ENCODE results near the gene PPT2. TPM values are rescaled to one million over a fixed set of nuclear protein-coding genes. Genes with fewer than 3 reads are reported as not detected.
A peak's percentile ranks its signal among the peaks of the same experiment; 100 is the strongest.
"Not testable (repeated sequence)": the region's sequence is repeated elsewhere in the genome, so short reads cannot be mapped to it uniquely, and the experiment has no call there.

Gene PPT2
- polyA plus RNA-seq, 1 donor from 2014 or later = 1.5 TPM

- peaks cover 15 to 38% (median 35%) of the 10 kb centered on the region in 3 donors for H3K4me1 Mint-ChIP-seq
- no peaks in the 10 kb centered on the region for H3K27me3 Mint-ChIP-seq
- peaks cover 5% of the 10 kb centered on the region for H3K36me3 Mint-ChIP-seq
Measured at GRCh38 chr6:32183030-32183429, 29.1 kb downstream of the PPT2 start.

DNA sequence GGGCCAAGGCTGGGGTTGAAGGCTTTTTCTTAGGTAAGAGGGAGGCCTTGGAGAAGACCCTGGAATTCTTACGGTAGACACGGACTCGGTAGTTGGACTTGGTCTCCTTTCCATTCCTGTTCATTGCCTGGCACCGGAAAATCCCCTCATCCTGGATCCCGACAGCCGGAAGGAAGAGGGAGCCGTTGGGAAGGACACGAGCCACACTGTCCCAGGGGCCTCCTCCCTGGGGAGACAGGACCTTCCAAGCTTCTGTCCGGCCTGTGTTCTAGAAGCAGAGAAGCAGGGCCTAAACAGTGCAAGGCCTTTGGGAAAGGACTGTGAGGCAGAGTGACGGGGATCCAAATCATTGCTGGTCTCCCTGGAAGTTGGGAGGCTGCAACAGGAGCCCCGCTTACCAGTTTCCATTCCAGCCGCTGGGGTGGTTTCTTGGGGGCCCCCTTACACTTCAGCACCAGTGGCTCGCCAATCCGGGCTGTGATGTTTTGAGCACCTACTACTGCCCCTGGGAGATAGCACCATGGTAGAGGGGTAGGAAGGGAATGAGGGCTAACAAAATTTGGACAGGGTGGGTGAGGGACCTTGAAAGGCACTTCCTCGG is 29.6 kb downstream of the PPT2 start:
- H3K27ac Mint-ChIP-seq = peak overlapping the region in 1 of 3 donors; percentile 85
- peaks cover 5% of the 10 kb centered on the region for H3K36me3 Mint-ChIP-seq
- H3K4me3 Mint-ChIP-seq = peak overlapping the region in 1 of 4 donors; percentile 74
- H3K4me1 Mint-ChIP-seq = peaks cover 18 to 38% (median 37%) of the 10 kb centered on the region in 3 donors
- no peaks in the 10 kb centered on the region for H3K27me3 Mint-ChIP-seq
- H3K9me3 Mint-ChIP-seq = no peaks in the 10 kb centered on the region

More at GRCh38 chr6:32183030-32183429, 29.1 kb downstream of the PPT2 start:
- no peak overlapping the region for H3K27ac Mint-ChIP-seq
- no peaks in the 10 kb centered on the region for H3K9me3 Mint-ChIP-seq
- H3K4me3 Mint-ChIP-seq = no peak overlapping the region

- H3K27me3 Mint-ChIP-seq = no peaks in the 10 kb centered on the region
- H3K36me3 Mint-ChIP-seq = peaks cover 5% of the 10 kb centered on the region
- H3K4me1 Mint-ChIP-seq = peaks cover 24 to 38% (median 37%) of the 10 kb centered on the region in 3 donors
- peak within 1 kb of the TSS in 1 of 4 donors; percentile 74 for H3K4me3 Mint-ChIP-seq
- peak within 1 kb of the TSS in 1 of 3 donors; percentile 85 for H3K27ac Mint-ChIP-seq
- no peaks in the 10 kb centered on the region for H3K9me3 Mint-ChIP-seq
Measured at GRCh38 chr6:32184084-32184640, 30.2 kb downstream of the PPT2 start, which contains the start of gene AGER. Gene AGER (minus strand): TSS chr6:32184253. CDS start chr6:32184222, 31 bp downstream.

GRCh38 chr6:32185681-32186131 is 31.8 kb downstream of the PPT2 start:
- H3K9me3 Mint-ChIP-seq, H3K36me3 Mint-ChIP-seq, H3K27me3 Mint-ChIP-seq: not testable (repeated sequence)
- H3K4me1 Mint-ChIP-seq = peaks cover 24 to 33% (median 29%) of the 10 kb centered on the region in 3 donors
- peak overlapping the region; percentile 44 to 93 (median 80) for H3K4me3 Mint-ChIP-seq
- H3K27ac Mint-ChIP-seq = peak overlapping the region; percentile 84 to 98 (median 93)

GRCh38 chr6:32186151-32186840 is 32.4 kb downstream of the PPT2 start:
- Mint-ChIP-seq H3K27ac (peak overlapping the region; percentile 84 to 98 (median 93)), H3K4me1 (peaks cover 24 to 31% (median 27%) of the 10 kb centered on the region in 3 donors), H3K4me3 (peak overlapping the region; percentile 30 to 93 (median 81))
- not testable (repeated sequence) for H3K27me3 Mint-ChIP-seq, H3K9me3 Mint-ChIP-seq, H3K36me3 Mint-ChIP-seq

GRCh38 chr6:32187009-32187709 is 33.2 kb downstream of the PPT2 start:
- peak overlapping the region; percentile 30 to 93 (median 84) for H3K4me3 Mint-ChIP-seq
- H3K27me3 Mint-ChIP-seq = no peaks in the 10 kb centered on the region
- H3K9me3 Mint-ChIP-seq = no peaks in the 10 kb centered on the region
- H3K36me3 Mint-ChIP-seq = peaks cover 3% of the 10 kb centered on the region
- peaks cover 24 to 31% (median 27%) of the 10 kb centered on the region in 3 donors for H3K4me1 Mint-ChIP-seq
- peak overlapping the region; percentile 93 to 98 (median 96) for H3K27ac Mint-ChIP-seq

GRCh38 chr6:32187725-32188380 is 33.9 kb downstream of the PPT2 start:
- peak overlapping the region in 3 of 4 donors; percentile 84 to 95 (median 93) for H3K4me3 Mint-ChIP-seq
- H3K27ac Mint-ChIP-seq = peak overlapping the region; percentile 71 to 98 (median 96)
- H3K27me3 Mint-ChIP-seq, H3K9me3 Mint-ChIP-seq, H3K36me3 Mint-ChIP-seq: not testable (repeated sequence)
- H3K4me1 Mint-ChIP-seq = peaks cover 24 to 31% (median 27%) of the 10 kb centered on the region in 3 donors

DNA sequence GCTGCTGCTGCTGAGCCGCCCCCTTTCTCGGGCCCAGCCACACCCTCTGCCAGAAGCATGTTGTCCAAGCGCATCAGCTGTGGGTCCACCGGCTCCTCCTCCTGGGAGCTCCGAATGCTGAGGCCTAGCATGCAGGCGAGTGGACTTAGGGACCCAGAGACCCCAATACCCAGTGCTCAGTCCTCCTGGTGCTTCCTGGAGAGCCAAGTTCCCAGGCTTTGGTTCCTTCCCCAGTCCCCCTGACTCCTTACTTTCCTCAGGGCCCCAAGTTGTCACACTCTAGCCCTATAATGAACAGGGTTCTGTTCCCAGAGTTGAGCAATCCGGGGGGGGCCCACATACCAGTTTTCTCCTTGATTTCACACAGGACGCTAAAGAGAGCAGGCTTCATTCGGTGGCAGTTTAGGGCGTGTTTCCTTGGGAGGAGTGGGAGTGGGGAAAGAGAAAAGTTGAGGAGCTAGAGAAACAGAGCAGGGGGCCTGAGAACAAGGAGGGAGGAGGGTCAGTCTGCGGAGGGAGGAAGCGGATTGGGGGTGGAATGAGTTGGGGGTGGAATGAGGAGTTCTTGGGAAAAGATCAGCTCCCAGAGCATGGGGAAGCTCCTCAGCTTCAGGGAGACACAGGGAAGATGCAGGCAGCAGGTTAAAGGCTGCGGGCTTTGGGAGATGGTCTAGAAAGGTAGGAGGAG is 34.6 kb downstream of the PPT2 start:
- Mint-ChIP-seq H3K27ac (peak overlapping the region; percentile 90 to 98 (median 96)), H3K4me1 (peaks cover 27 to 34% (median 28%) of the 10 kb centered on the region in 3 donors), H3K4me3 (peak overlapping the region; percentile 86 to 97 (median 94)), H3K9me3 (no peaks in the 10 kb centered on the region), H3K27me3 (no peaks in the 10 kb centered on the region), H3K36me3 (peaks cover 3% of the 10 kb centered on the region)

GRCh38 chr6:32189069-32189741 is 35.3 kb downstream of the PPT2 start:
- peak overlapping the region; percentile 86 to 97 (median 94) for H3K4me3 Mint-ChIP-seq
- H3K4me1 Mint-ChIP-seq = peaks cover 33 to 37% (median 35%) of the 10 kb centered on the region in 3 donors
- peak overlapping the region; percentile 90 to 98 (median 96) for H3K27ac Mint-ChIP-seq
- H3K9me3 Mint-ChIP-seq = no peaks in the 10 kb centered on the region
- peaks cover 3% of the 10 kb centered on the region for H3K36me3 Mint-ChIP-seq
- H3K27me3 Mint-ChIP-seq = no peaks in the 10 kb centered on the region

GRCh38 chr6:32189742-32190053 is 35.8 kb downstream of the PPT2 start:
- Mint-ChIP-seq H3K4me3 (peak overlapping the region; percentile 86 to 98 (median 94)), H3K36me3 (peaks cover 3% of the 10 kb centered on the region), H3K4me1 (peaks cover 37 to 38% (median 38%) of the 10 kb centered on the region in 3 donors), H3K9me3 (no peaks in the 10 kb centered on the region), H3K27me3 (no peaks in the 10 kb centered on the region), H3K27ac (peak overlapping the region; percentile 90 to 99 (median 98))

DNA sequence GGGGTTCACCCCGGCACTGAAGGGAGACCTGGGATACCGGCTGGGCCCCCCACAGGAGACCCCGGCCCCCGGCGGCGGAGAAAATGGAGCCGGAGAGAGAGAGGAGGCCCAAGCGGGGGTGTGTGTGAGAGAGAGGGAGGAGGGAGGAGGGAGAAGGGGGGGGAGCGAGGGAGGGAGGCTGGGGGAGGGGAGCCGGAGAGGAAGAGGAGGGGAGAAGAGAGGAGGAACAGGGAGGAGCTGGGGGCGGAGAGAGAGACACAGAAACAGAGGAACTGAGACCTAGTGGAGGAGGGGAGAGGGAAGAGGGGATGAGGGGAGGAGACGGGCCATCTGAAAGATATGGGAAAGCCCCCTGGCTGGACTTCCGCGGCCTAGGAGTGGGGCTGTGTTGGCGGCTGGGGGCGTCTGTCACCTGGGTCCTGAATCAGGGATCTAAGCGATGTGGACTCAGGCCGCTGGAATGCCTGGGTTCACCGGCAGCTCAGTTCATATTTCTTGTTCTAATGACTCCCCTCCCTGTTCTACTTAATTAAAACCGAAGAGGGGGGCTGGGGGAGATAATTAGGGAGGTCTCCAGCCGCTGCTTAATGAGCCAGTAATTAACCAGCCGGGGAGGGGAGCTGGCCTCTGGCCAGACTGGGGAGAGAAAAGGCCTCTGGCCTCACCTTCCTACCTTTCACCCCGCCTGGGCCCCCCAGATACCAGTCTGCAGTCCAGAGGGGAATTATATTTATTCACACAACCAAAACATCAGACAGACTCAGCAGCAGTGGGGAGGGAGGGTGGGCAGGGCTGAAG is 36.3 kb downstream of the PPT2 start, which contains the start of gene PBX2:
Gene PBX2 (minus strand): TSS at position 149 of the 798 bp plus-strand sequence. CDS start 287 bp downstream, outside the sequence.
- H3K36me3 Mint-ChIP-seq = peaks cover 3% of the 10 kb centered on the region
- H3K27ac Mint-ChIP-seq = peak within 1 kb of the TSS; percentile 97 to 99 (median 98)

GRCh38 chr6:32190911-32191677 is 37.2 kb downstream of the PPT2 start:
- Mint-ChIP-seq H3K9me3 (no peaks in the 10 kb centered on the region), H3K4me3 (peak overlapping the region; percentile 92 to 99 (median 96)), H3K27me3 (no peaks in the 10 kb centered on the region), H3K4me1 (peaks cover 38 to 41% (median 40%) of the 10 kb centered on the region in 3 donors), H3K36me3 (peaks cover 3% of the 10 kb centered on the region), H3K27ac (peak overlapping the region; percentile 96 to 99 (median 96))

More for the DNA sequence above, 36.3 kb downstream of the PPT2 start, which contains the start of gene PBX2:
- Mint-ChIP-seq H3K27me3 (no peaks in the 10 kb centered on the region), H3K4me1 (peaks cover 41 to 44% (median 44%) of the 10 kb centered on the region in 3 donors), H3K4me3 (peak within 1 kb of the TSS; percentile 93 to 99 (median 96)), H3K9me3 (no peaks in the 10 kb centered on the region)
